SK-N-SH treated with all-trans-retinoic acid at 6 μM for 48 hours (cell line): ENCODE data around the gene RSL24D1.

Source experiments
- ARNTL ChIP-seq: fragments of 450-650 bp; formaldehyde crosslinking; IDR thresholded peaks from 2 replicates; pipeline ENCODE4 v1.5.0; 2020; ENCODE audit warnings: low read depth, mild to moderate bottlenecking, moderate library complexity, borderline replicate concordance
- CSDC2 ChIP-seq: fragments of 250-450 bp; sonication (Bioruptor Pico); IDR thresholded peaks from 2 replicates; pipeline ENCODE4 v1.5.0; 2020; ENCODE audit warnings: mild to moderate bottlenecking, moderate library complexity
- GLIS3 ChIP-seq: fragments of 250-450 bp; sonication (Bioruptor Pico); IDR thresholded peaks from 2 replicates; pipeline ENCODE4 v1.5.0; 2020; ENCODE audit warnings: mild to moderate bottlenecking, moderate library complexity
- PATZ1 ChIP-seq: fragments of 250-450 bp; sonication (Bioruptor Pico); IDR thresholded peaks from 2 replicates; pipeline ENCODE4 v1.8.0; 2020; ENCODE audit warnings: mild to moderate bottlenecking, moderate library complexity, borderline replicate concordance
- RARB ChIP-seq: fragments of 250-450 bp; sonication (Bioruptor Pico); IDR thresholded peaks from 2 replicates; pipeline ENCODE4 v1.8.0; 2021; ENCODE audit warnings: mild to moderate bottlenecking, moderate library complexity
- SNAI2 ChIP-seq: fragments of 250-450 bp; sonication (Bioruptor Pico); IDR thresholded peaks from 2 replicates; pipeline ENCODE4 v1.5.0; 2020; ENCODE audit warnings: mild to moderate bottlenecking, moderate library complexity
- TCF4 ChIP-seq: fragments of 250-450 bp; sonication (Bioruptor Pico); IDR thresholded peaks from 2 replicates; pipeline ENCODE4 v1.8.0; 2021; ENCODE audit warnings: mild to moderate bottlenecking, moderate library complexity, borderline replicate concordance
- TOX ChIP-seq: fragments of 250-450 bp; sonication (Bioruptor Pico); IDR thresholded peaks from 2 replicates; pipeline ENCODE4 v1.8.0; 2021; ENCODE audit warnings: mild to moderate bottlenecking, moderate library complexity, borderline replicate concordance
- TSHZ2 ChIP-seq: fragments of 250-450 bp; sonication (Bioruptor Pico); IDR thresholded peaks from 2 replicates; pipeline ENCODE4 v1.5.0; 2020; ENCODE audit warnings: mild to moderate bottlenecking, moderate library complexity
- ZFP30 ChIP-seq: fragments of 450-650 bp; formaldehyde crosslinking; IDR thresholded peaks from 2 replicates; pipeline ENCODE4 v1.5.0; 2022; ENCODE audit warnings: mild to moderate bottlenecking, moderate library complexity
- ZNF8 ChIP-seq: fragments of 450-650 bp; formaldehyde crosslinking; IDR thresholded peaks from 2 replicates; pipeline ENCODE4 v1.5.0; 2020; ENCODE audit warnings: mild to moderate bottlenecking, moderate library complexity

GRCh38 chr15:55234104-55234799, 37.5 kb upstream of the RSL24D1 start:
- TF ChIP-seq ZFP30 (no peak), TOX (CRISPR knock-in tag) (no peak), RARB (no peak), PATZ1 (CRISPR knock-in tag) (no peak), SNAI2 (CRISPR knock-in tag) (no peak), TCF4 (CRISPR knock-in tag) (no peak), ARNTL (CRISPR knock-in tag) (no peak), TSHZ2 (CRISPR knock-in tag) (no peak), CSDC2 (CRISPR knock-in tag) (no peak), ZNF8 (CRISPR knock-in tag) (no peak), GLIS3 (CRISPR knock-in tag) (no peak)
